HCT116 (cell line): ENCODE data around the gene CLPX. TPM values are rescaled to one million over a fixed set of nuclear protein-coding genes. Genes with fewer than 3 reads are reported as not detected.

Experiments
- ATAC-seq: fragments of 200-7000 bp; cut with Tn5 transposase; 2 replicates; pipeline ENCODE4 v1.9.1; 2020; ENCODE audit warnings: mild to moderate bottlenecking, moderate library complexity
- BruUV-seq: library from RNA; stranded (reverse); fragments of 400-500 nt; replicated peaks from 2 replicates; lab custom pipeline; 2021; lab: Mats Ljungman, UMichigan
- CTCF ChIA-PET: fragments of 300-600 bp; sonication (Branson Sonifier 250); formaldehyde crosslinking; loops from one replicate; lab custom pipeline; 2021; ENCODE audit warnings: antibody characterized with exemption; lab: Charles Lee
- POLR2A ChIA-PET: fragments of 300-600, 350-600 bp; sonication (Branson Sonifier 250); formaldehyde crosslinking; loops from one replicate; lab custom pipeline; 2021; ENCODE audit warnings: antibody characterized with exemption; lab: Charles Lee
- RAD21 ChIA-PET, 2 experiments: fragments of 300-600 bp; sonication (Branson Sonifier 250); formaldehyde crosslinking; loops; one replicate each; lab custom pipeline; 2023; ENCODE audit warnings: low total read pairs in 2 of 2; ENCODE audit not compliant: uncharacterized antibody in 2 of 2, unreplicated experiment in 2 of 2, low non-redundant PET in 1 of 2; lab: Charles Lee
- DNase-seq: peaks from one replicate; pipeline ENCODE4 v3.0.0-alpha.2; 2010; ENCODE audit warnings: low read depth, low spot score
- H2AFZ ChIP-seq: fragments of 200-600 bp; shearing (Covaris generic), sonication (generic); 2 replicates; pipeline ENCODE4 v1.6.1; 2017; ENCODE audit warnings: low read depth, mixed run types, mixed read lengths, antibody characterized with exemption, low read length; ENCODE audit not compliant: poor library complexity, severe bottlenecking
- H3K27ac ChIP-seq: 2 replicates; pipeline ENCODE4 v1.5.1; 2012; ENCODE audit warnings: low read depth, low read length
- H3K27me3 ChIP-seq: fragments of 200-600 bp; sonication (generic); 2 replicates; pipeline ENCODE4 v1.6.1; 2016; ENCODE audit warnings: mixed run types, low read length, mixed read lengths; ENCODE audit not compliant: insufficient read depth
- H3K36me3 ChIP-seq, 2 experiments: fragments of 200-500 bp in 1 of 2; fragments of 200-600 bp in 1 of 2; sonication (Bioruptor generic) in 1 of 2; sonication (generic) in 1 of 2; 2 replicates each; pipeline versions ENCODE4 v1.5.1 to v1.6.1; 2014 to 2016; ENCODE audit warnings: low read length in 2 of 2, inconsistent platforms in 1 of 2, mixed read lengths in 1 of 2, mixed run types in 1 of 2; ENCODE audit not compliant: insufficient read depth in 2 of 2, control insufficient read depth in 1 of 2
- H3K4me1 ChIP-seq, 2 experiments: fragments of 200-600 bp in 1 of 2; sonication (generic) in 1 of 2; 2 replicates each; pipeline versions ENCODE4 v1.5.1 to v1.6.1; 2012 to 2017; ENCODE audit warnings: low read length in 2 of 2, inconsistent platforms in 1 of 2, mild to moderate bottlenecking in 1 of 2, mixed read lengths in 1 of 2, mixed run types in 1 of 2, moderate library complexity in 1 of 2; ENCODE audit not compliant: insufficient read depth in 2 of 2, control insufficient read depth in 1 of 2
- H3K4me2 ChIP-seq: fragments of 200-600 bp; sonication (generic); 2 replicates; pipeline ENCODE4 v1.6.1; 2017; ENCODE audit warnings: mixed run types, low read length, mixed read lengths
- H3K4me3 ChIP-seq, 2 experiments: fragments of 200-600 bp in 1 of 2; sonication (generic) in 1 of 2; replicated peaks in 1 of 2; 2 replicates each; pipeline ENCODE4 v1.5.1; 2011 to 2016; ENCODE audit warnings: low read length in 2 of 2, control low read depth in 1 of 2, low read depth in 1 of 2, mild to moderate bottlenecking in 1 of 2, mixed read lengths in 1 of 2, mixed run types in 1 of 2
- H3K79me2 ChIP-seq: fragments of 200-600 bp; sonication (generic); 2 replicates; pipeline ENCODE4 v1.6.1; 2017; ENCODE audit warnings: mild to moderate bottlenecking, mixed run types, low read length, moderate library complexity, mixed read lengths; ENCODE audit not compliant: insufficient read depth
- H3K9ac ChIP-seq: fragments of 200-600 bp; sonication (generic); 2 replicates; pipeline ENCODE4 v1.6.1; 2016; ENCODE audit warnings: low read length, mixed read lengths
- H3K9me2 ChIP-seq: fragments of 200-600 bp; sonication (generic), shearing (Covaris generic); 2 replicates; pipeline ENCODE4 v1.6.1; 2017; ENCODE audit warnings: mixed run types, mild to moderate bottlenecking, moderate library complexity; ENCODE audit not compliant: insufficient read depth
- H3K9me3 ChIP-seq, 2 experiments: fragments of 200-500 bp in 1 of 2; fragments of 200-600 bp in 1 of 2; sonication (Bioruptor generic) in 1 of 2; sonication (generic) in 1 of 2; 2 replicates each; pipeline ENCODE4 v1.6.1; 2014 to 2017; ENCODE audit warnings: low read length in 2 of 2, mixed read lengths in 2 of 2, inconsistent platforms in 1 of 2, low read depth in 1 of 2, mild to moderate bottlenecking in 1 of 2, mixed run types in 1 of 2, moderate library complexity in 1 of 2; ENCODE audit not compliant: control insufficient read depth in 1 of 2, insufficient read depth in 1 of 2
- H4K20me1 ChIP-seq: fragments of 200-600 bp; sonication (generic), shearing (Covaris generic); 2 replicates; pipeline ENCODE4 v1.6.1; 2017; ENCODE audit warnings: mixed run types, mild to moderate bottlenecking, moderate library complexity; ENCODE audit not compliant: insufficient read depth
- CBX3 ChIP-seq: IDR thresholded peaks from 2 replicates; pipeline ENCODE4 v1.6.1; 2012; ENCODE audit warnings: low read depth
- CEBPB ChIP-seq: IDR thresholded peaks from 2 replicates; pipeline ENCODE4 v1.6.1; 2012; ENCODE audit warnings: low read depth
- CTCF ChIP-seq, 3 experiments: fragments of 200-600 bp in 1 of 3; sonication (generic) in 1 of 3; IDR thresholded peaks in 2 of 3; conservative IDR thresholded peaks in 1 of 3; 2 replicates each; pipeline ENCODE4 v1.5.1; 2012 to 2017; ENCODE audit warnings: low read depth in 2 of 3, low read length in 2 of 3, antibody characterized with exemption in 1 of 3, borderline replicate concordance in 1 of 3, control low read depth in 1 of 3, mild to moderate bottlenecking in 1 of 3, mixed read lengths in 1 of 3, mixed run types in 1 of 3, moderate library complexity in 1 of 3; ENCODE audit not compliant: insufficient read depth in 1 of 3
- EGR1 ChIP-seq: IDR thresholded peaks from 2 replicates; pipeline ENCODE4 v1.6.1; 2012; ENCODE audit warnings: low read depth
- EZH2 ChIP-seq: fragments of 200-600 bp; sonication (generic); IDR thresholded peaks from 2 replicates; pipeline ENCODE4 v1.6.1; 2017; ENCODE audit warnings: antibody characterized with exemption, mixed run types
- EZH2phosphoT487 ChIP-seq: fragments of 200-600 bp; IDR thresholded peaks from 2 replicates; pipeline ENCODE4 v1.6.1; 2018; ENCODE audit warnings: antibody characterized with exemption, borderline replicate concordance
- FOSL1 ChIP-seq: IDR thresholded peaks from 2 replicates; pipeline ENCODE4 v1.6.1; 2012; ENCODE audit warnings: low read depth
- MAX ChIP-seq: IDR thresholded peaks from 2 replicates; pipeline ENCODE4 v1.6.1; 2012
- POLR2A ChIP-seq: IDR thresholded peaks from 2 replicates; pipeline ENCODE4 v1.7.0; 2011; ENCODE audit warnings: borderline replicate concordance; ENCODE audit not compliant: insufficient read depth, insufficient read length; ENCODE audit errors: extremely low read depth
- POLR2AphosphoS5 ChIP-seq: IDR thresholded peaks from 2 replicates; pipeline ENCODE4 v1.6.1; 2011; ENCODE audit warnings: mild to moderate bottlenecking, low read depth, low read length, moderate library complexity
- RAD21 ChIP-seq: IDR thresholded peaks from 2 replicates; pipeline ENCODE4 v1.6.1; 2012; ENCODE audit warnings: low read depth, mild to moderate bottlenecking
- REST ChIP-seq: IDR thresholded peaks from 2 replicates; pipeline ENCODE4 v1.6.1; 2012; ENCODE audit warnings: low read depth
- SIN3A ChIP-seq: IDR thresholded peaks from 2 replicates; pipeline ENCODE4 v1.6.1; 2012; ENCODE audit warnings: low read depth
- SP1 ChIP-seq: IDR thresholded peaks from 2 replicates; pipeline ENCODE4 v1.6.1; 2012; ENCODE audit warnings: low read depth
- SRF ChIP-seq: IDR thresholded peaks from 2 replicates; pipeline ENCODE4 v1.6.1; 2012; ENCODE audit warnings: low read depth
- TCF7L2 ChIP-seq: IDR thresholded peaks from 2 replicates; pipeline ENCODE4 v1.7.0; 2011; ENCODE audit warnings: borderline replicate concordance, inconsistent platforms; ENCODE audit not compliant: insufficient read depth, insufficient read length; ENCODE audit errors: extremely low read depth
- YY1 ChIP-seq: IDR thresholded peaks from 2 replicates; pipeline ENCODE4 v1.6.1; 2011; ENCODE audit warnings: low read length, low read depth, moderate library complexity, mild to moderate bottlenecking; ENCODE audit not compliant: insufficient replicate concordance; ENCODE audit errors: extremely low read depth
- ZBTB33 ChIP-seq: IDR thresholded peaks from 2 replicates; pipeline ENCODE4 v1.6.1; 2011; ENCODE audit warnings: mild to moderate bottlenecking, low read length, moderate library complexity; ENCODE audit not compliant: insufficient replicate concordance; ENCODE audit errors: extremely low read depth
- ZNF274 ChIP-seq: fragments of 200-500 bp; sonication (Bioruptor generic); IDR thresholded peaks from 2 replicates; pipeline ENCODE4 v1.6.1; 2014; ENCODE audit warnings: mild to moderate bottlenecking, low read depth, low read length, inconsistent platforms
- intact Hi-C: fragments of 100-400 bp; cut with micrococcal nuclease; formaldehyde crosslinking; loops from 2 replicates; pipeline ENCODE4 v1.10.0; 2022
- total RNA-seq: library from RNA; stranded (reverse); gene quantifications from one replicate; pipeline ENCODE4 v1.2.1, GENCODE V29; 2021; ENCODE audit not compliant: unreplicated experiment

Gene CLPX
- total RNA-seq, 1 experiment from 2014 or later: 64.1 TPM

GRCh38 chr15:65182538-65182937 is 2.6 kb downstream of the CLPX start:
- intact Hi-C loops: no loop called here
- H2AFZ ChIP-seq: no peak overlapping the region
- ATAC-seq: no peak
- TF ChIP-seq EZH2 (no peak), POLR2A (no peak), FOSL1 (no peak), EZH2phosphoT487 (no peak), SRF (no peak), ZNF274 (no peak), REST (no peak), TCF7L2 (no peak), YY1 (no peak), MAX (no peak), SIN3A (no peak), CBX3 (no peak), SP1 (no peak), POLR2AphosphoS5 (no peak), ZBTB33 (no peak), EGR1 (no peak), RAD21 (no peak), CTCF (IDR thresholded peaks at IDR 0.05 in 2 of 3, conservative IDR thresholded peaks at IDR 0.05 in 1 of 3; ENCODE audit: borderline replicate concordance in 1 of 3, insufficient read depth in 1 of 3, low read depth in 2 of 3, low read length in 2 of 3) (no peak), CEBPB (no peak)
- H3K4me1 ChIP-seq: peaks cover 8 to 22% of the 10 kb centered on the region in 2 experiments
- ChIA-PET POLR2A (interaction anchor here (1.4 kb wide), 1 partner anchor 123 kb away, joined by 7 read pairs; the partner anchor contains the start of gene RNU5B-1), CTCF (no interaction called here), RAD21 (no interaction called here)
- no peaks in the 10 kb centered on the region for H3K27me3 ChIP-seq
- DNase-seq: no peak
- no peaks in the 10 kb centered on the region for H3K9me2 ChIP-seq
- no TSS peak for BruUV-seq
- H3K9ac ChIP-seq: no peak overlapping the region
- H3K9me3 ChIP-seq: no peaks in the 10 kb centered on the region
- H3K4me2 ChIP-seq: no peak overlapping the region
- no peak overlapping the region for H3K27ac ChIP-seq
- H3K4me3 ChIP-seq: no peak overlapping the region
- peaks cover 58% of the 10 kb centered on the region for H3K79me2 ChIP-seq
- peaks cover 19 to 20% of the 10 kb centered on the region in 2 experiments; a peak in 3 of 4 replicates for H3K36me3 ChIP-seq
- no peaks in the 10 kb centered on the region for H4K20me1 ChIP-seq
